Activated naive CD4-positive, alpha-beta T cell treated with anti-CD3 and anti-CD28 coated beads for 36 hours (primary cell): Measurements from ENCODE around the gene DYNLT5. TPM values are rescaled to one million over a fixed set of nuclear protein-coding genes. Genes with fewer than 3 reads are reported as not detected.
A peak's percentile ranks its signal among the peaks of the same experiment; 100 is the strongest.
"Not testable (repeated sequence)": the region's sequence is repeated elsewhere in the genome, so short reads cannot be mapped to it uniquely, and the experiment has no call there.

Experiments
- CTCF ChIA-PET: fragments of 350-600 bp; sonication (Branson Sonifier 250); formaldehyde crosslinking; loops from one replicate; lab custom pipeline; 2021; ENCODE audit warnings: antibody characterized with exemption; lab: Charles Lee
- DNase-seq: peaks from one replicate; pipeline ENCODE4 v3.0.0-alpha.2; 2020
- H3K27ac Mint-ChIP-seq: one replicate; pipeline ENCODE4 v1.8.0; 2021; ENCODE audit warnings: mild to moderate bottlenecking, mixed read lengths
- H3K27me3 Mint-ChIP-seq: one replicate; pipeline ENCODE4 v1.8.0; 2021; ENCODE audit warnings: low read depth, mixed read lengths
- H3K36me3 Mint-ChIP-seq: one replicate; pipeline ENCODE4 v1.8.0; 2021; ENCODE audit warnings: low read depth, mixed read lengths
- H3K4me1 Mint-ChIP-seq: one replicate; pipeline ENCODE4 v1.8.0; 2021; ENCODE audit warnings: low read depth, mixed read lengths
- H3K4me3 Mint-ChIP-seq: one replicate; pipeline ENCODE4 v1.8.0; 2021; ENCODE audit warnings: mild to moderate bottlenecking, moderate library complexity, mixed read lengths
- H3K9me3 Mint-ChIP-seq: one replicate; pipeline ENCODE4 v1.8.0; 2021; ENCODE audit warnings: mixed read lengths
- intact Hi-C: fragments of 100-400 bp; cut with micrococcal nuclease; formaldehyde crosslinking; loops from one replicate; pipeline ENCODE4 v1.15.1; 2023
- total RNA-seq, 2 experiments: library from RNA; stranded (reverse); gene quantifications; one replicate each; pipeline ENCODE4 v1.2.3, GENCODE V29; 2021

The DYNLT5 gene, protein sequence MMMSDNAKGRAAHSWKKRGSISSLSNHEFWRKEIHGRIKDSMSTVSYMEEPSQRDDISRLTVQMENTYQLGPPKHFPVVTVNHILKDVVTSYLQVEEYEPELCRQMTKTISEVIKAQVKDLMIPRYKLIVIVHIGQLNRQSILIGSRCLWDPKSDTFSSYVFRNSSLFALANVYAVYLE
- not detected for total RNA-seq

GRCh38 chr1:66752000-66752592 is at the start of gene DYNLT5:
DYNLT5 (plus strand) TSS chr1:66752459; CDS start chr1:66754659, 2,200 bp downstream.
- peak; percentile 40 for DNase-seq
- no peaks in the 10 kb centered on the region for H3K9me3 Mint-ChIP-seq
- CTCF ChIA-PET: no interaction called here
- peaks cover 12% of the 10 kb centered on the region for H3K4me1 Mint-ChIP-seq
- H3K27ac Mint-ChIP-seq: no peak within 1 kb of the TSS
- intact Hi-C loops: no loop called here
- H3K36me3 Mint-ChIP-seq: no peaks in the 10 kb centered on the region
- H3K27me3 Mint-ChIP-seq: peaks cover 28% of the 10 kb centered on the region
- H3K4me3 Mint-ChIP-seq: peak within 1 kb of the TSS; percentile 68

- intact Hi-C loops: no loop called here
- H3K27me3 Mint-ChIP-seq: peaks cover 4% of the 10 kb centered on the region
- no peaks in the 10 kb centered on the region for H3K4me1 Mint-ChIP-seq
- H3K27ac Mint-ChIP-seq: no peak overlapping the region
- H3K4me3 Mint-ChIP-seq: no peak overlapping the region
- CTCF ChIA-PET: no interaction called here
- no peak for DNase-seq
- no peaks in the 10 kb centered on the region for H3K9me3 Mint-ChIP-seq
- no peaks in the 10 kb centered on the region for H3K36me3 Mint-ChIP-seq
Measured at GRCh38 chr1:66704177-66704875, 47.9 kb upstream of the DYNLT5 start.

GRCh38 chr1:66705110-66705509 is 47.1 kb upstream of the DYNLT5 start:
- Mint-ChIP-seq H3K27me3 (peaks cover 6% of the 10 kb centered on the region), H3K9me3 (no peaks in the 10 kb centered on the region)

GRCh38 chr1:66711420-66711819 is 40.8 kb upstream of the DYNLT5 start:
- intact Hi-C loops: no loop called here
- Mint-ChIP-seq H3K4me1 (no peaks in the 10 kb centered on the region), H3K36me3 (no peaks in the 10 kb centered on the region), H3K27me3 (peaks cover 4% of the 10 kb centered on the region), H3K9me3 (no peaks in the 10 kb centered on the region), H3K27ac (no peak overlapping the region), H3K4me3 (no peak overlapping the region)
- CTCF ChIA-PET: interaction anchor here (0.9 kb wide), 1 partner anchor 14 kb away, joined by 3 read pairs; no protein-coding TSS in a partner anchor
- no peak for DNase-seq

More at GRCh38 chr1:66705110-66705509, 47.1 kb upstream of the DYNLT5 start:
- Mint-ChIP-seq H3K4me1 (no peaks in the 10 kb centered on the region), H3K36me3 (no peaks in the 10 kb centered on the region), H3K27ac (no peak overlapping the region), H3K4me3 (no peak overlapping the region)
- DNase-seq: no peak
- CTCF ChIA-PET: no interaction called here
- intact Hi-C loops: no loop called here

- CTCF ChIA-PET: no interaction called here
- intact Hi-C loops: no loop called here
- no peaks in the 10 kb centered on the region for H3K9me3 Mint-ChIP-seq
- peaks cover 4% of the 10 kb centered on the region for H3K27me3 Mint-ChIP-seq
- H3K27ac Mint-ChIP-seq: no peak overlapping the region
- H3K4me3 Mint-ChIP-seq: no peak overlapping the region
- no peaks in the 10 kb centered on the region for H3K4me1 Mint-ChIP-seq
- no peaks in the 10 kb centered on the region for H3K36me3 Mint-ChIP-seq
- no peak for DNase-seq
Measured at GRCh38 chr1:66712839-66713238, 39.4 kb upstream of the DYNLT5 start.

- intact Hi-C loops: no loop called here
- Mint-ChIP-seq H3K27me3 (peaks cover 4% of the 10 kb centered on the region), H3K4me3 (no peak overlapping the region), H3K36me3 (no peaks in the 10 kb centered on the region), H3K4me1 (peaks cover 8% of the 10 kb centered on the region), H3K27ac (no peak overlapping the region), H3K9me3 (no peaks in the 10 kb centered on the region)
- CTCF ChIA-PET: no interaction called here
- no peak for DNase-seq
Measured at GRCh38 chr1:66723985-66724384, 28.3 kb upstream of the DYNLT5 start.

DNA sequence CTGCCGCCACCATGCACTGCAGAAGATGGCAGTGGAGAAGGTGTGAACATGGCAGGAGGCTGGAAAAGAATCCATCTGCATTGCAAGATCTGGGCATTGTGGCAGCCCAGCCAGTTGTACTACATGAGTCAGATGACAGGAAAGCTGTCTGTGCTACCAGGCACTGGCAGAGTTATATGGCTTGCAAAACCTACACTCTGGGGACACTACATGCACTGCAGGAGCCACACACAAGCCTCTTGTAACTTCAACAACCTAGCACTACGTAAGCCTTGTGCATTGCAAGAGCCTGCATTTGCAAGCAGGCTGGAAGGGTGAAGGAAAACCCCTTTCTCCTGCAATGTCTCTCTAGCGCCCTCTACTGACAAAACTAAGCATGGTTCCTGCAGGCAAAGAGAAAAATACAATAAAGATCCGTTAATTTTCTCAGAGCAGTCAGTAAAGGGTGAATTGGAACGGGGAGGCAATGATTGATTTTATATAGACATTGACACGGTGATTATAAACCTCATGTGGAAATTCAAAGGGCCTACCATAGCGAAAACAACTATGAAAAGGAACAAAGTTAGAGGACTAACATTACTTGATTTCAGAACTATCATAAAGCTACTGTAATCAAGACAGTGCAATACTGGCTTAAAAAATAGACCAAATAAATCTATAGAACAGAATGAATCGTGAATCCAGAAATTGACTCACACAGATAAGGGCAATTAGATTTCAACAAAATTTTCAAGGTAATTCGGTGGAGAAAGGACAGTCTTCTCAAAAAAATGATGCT is 26.2 kb upstream of the DYNLT5 start:
- H3K4me3 Mint-ChIP-seq: no peak overlapping the region
- H3K9me3 Mint-ChIP-seq: no peaks in the 10 kb centered on the region
- intact Hi-C loops: loop anchor here (1.0 to 5.0 kb wide), 9 partner anchors 119 to 1659 kb away; no protein-coding TSS in a partner anchor
- H3K27me3 Mint-ChIP-seq: peaks cover 4% of the 10 kb centered on the region
- H3K27ac Mint-ChIP-seq: no peak overlapping the region
- peaks cover 14% of the 10 kb centered on the region for H3K4me1 Mint-ChIP-seq
- no peaks in the 10 kb centered on the region for H3K36me3 Mint-ChIP-seq
- CTCF ChIA-PET: interaction anchor here (0.6 to 3.7 kb wide), 16 partner anchors 9 to 485 kb away, joined by 3 to 22 read pairs (median 5); no protein-coding TSS in a partner anchor
- peak; percentile 78 for DNase-seq

DNA sequence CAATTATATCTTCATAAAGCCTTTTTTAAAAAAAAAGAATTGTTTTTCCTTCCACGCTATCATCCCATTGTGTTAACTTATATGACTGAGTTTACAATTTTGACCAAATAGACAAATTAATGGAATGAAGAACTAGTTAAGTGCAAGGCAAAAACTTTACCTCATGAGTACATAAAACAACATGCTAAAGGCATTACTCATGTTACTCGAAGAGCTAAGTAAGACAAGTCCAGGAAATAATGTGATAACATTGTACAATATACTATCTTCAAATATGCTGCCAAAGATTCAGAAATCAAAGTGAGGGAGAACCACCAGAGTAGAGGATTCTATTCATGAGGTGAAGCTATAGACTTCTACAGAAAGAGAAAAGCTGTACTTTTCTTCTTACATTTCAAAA is 24.2 kb upstream of the DYNLT5 start:
- H3K4me1 Mint-ChIP-seq: peaks cover 24% of the 10 kb centered on the region
- H3K27ac Mint-ChIP-seq: no peak overlapping the region
- H3K9me3 Mint-ChIP-seq: no peaks in the 10 kb centered on the region
- intact Hi-C loops: loop anchor here (5.0 kb wide), 3 partner anchors 356 to 1661 kb away; no protein-coding TSS in a partner anchor
- no peak overlapping the region for H3K4me3 Mint-ChIP-seq
- H3K36me3 Mint-ChIP-seq: no peaks in the 10 kb centered on the region
- DNase-seq: no peak
- no peaks in the 10 kb centered on the region for H3K27me3 Mint-ChIP-seq
- CTCF ChIA-PET: interaction anchor here (0.7 to 3.7 kb wide), 2 partner anchors 11 to 35 kb away, joined by 4 to 22 read pairs; no protein-coding TSS in a partner anchor

- H3K27me3 Mint-ChIP-seq, DNase-seq, H3K9me3 Mint-ChIP-seq, H3K27ac Mint-ChIP-seq, H3K36me3 Mint-ChIP-seq, H3K4me3 Mint-ChIP-seq: not testable (repeated sequence)
- CTCF ChIA-PET: interaction anchor here (0.7 kb wide), 1 partner anchor 36 kb away, joined by 4 read pairs; no protein-coding TSS in a partner anchor
- H3K4me1 Mint-ChIP-seq: peaks cover 26% of the 10 kb centered on the region
- intact Hi-C loops: loop anchor here (1.0 to 5.0 kb wide), 4 partner anchors 197 to 1661 kb away; no protein-coding TSS in a partner anchor
Measured at GRCh38 chr1:66728716-66729115, 23.5 kb upstream of the DYNLT5 start.

GRCh38 chr1:66729119-66729518 is 23.1 kb upstream of the DYNLT5 start:
- H3K36me3 Mint-ChIP-seq: no peaks in the 10 kb centered on the region
- H3K27me3 Mint-ChIP-seq: no peaks in the 10 kb centered on the region
- H3K27ac Mint-ChIP-seq: peak overlapping the region; percentile 57
- CTCF ChIA-PET: no interaction called here
- H3K4me1 Mint-ChIP-seq: peaks cover 26% of the 10 kb centered on the region
- peak; percentile 69 for DNase-seq
- H3K4me3 Mint-ChIP-seq: no peak overlapping the region
- no peaks in the 10 kb centered on the region for H3K9me3 Mint-ChIP-seq
- intact Hi-C loops: loop anchor here (1.0 to 5.0 kb wide), 4 partner anchors 196 to 1662 kb away; no protein-coding TSS in a partner anchor

DNA sequence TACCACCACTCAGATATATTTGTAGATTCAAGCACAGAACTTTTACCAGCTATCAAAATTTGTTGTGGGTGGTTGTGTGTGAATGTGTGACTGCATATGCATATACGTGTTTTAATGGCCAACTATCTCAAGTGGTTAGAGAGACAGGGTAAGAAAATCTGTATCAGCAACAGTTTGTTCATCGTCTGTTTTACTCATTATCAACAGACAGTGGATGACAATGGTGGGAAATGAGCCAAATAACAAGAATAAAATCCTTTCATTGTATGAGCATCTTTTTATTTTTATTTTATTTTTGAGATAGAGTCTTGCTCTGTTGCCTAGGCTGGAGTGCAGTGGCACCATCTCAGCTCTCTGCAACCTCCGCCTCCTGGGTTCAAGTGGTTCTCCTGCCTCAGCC is 22.7 kb upstream of the DYNLT5 start:
- Mint-ChIP-seq H3K4me3 (no peak overlapping the region), H3K9me3 (no peaks in the 10 kb centered on the region), H3K36me3 (no peaks in the 10 kb centered on the region), H3K4me1 (peaks cover 26% of the 10 kb centered on the region), H3K27me3 (no peaks in the 10 kb centered on the region), H3K27ac (peak overlapping the region; percentile 57)
- CTCF ChIA-PET: no interaction called here
- no peak for DNase-seq
- intact Hi-C loops: loop anchor here (1.0 to 5.0 kb wide), 4 partner anchors 196 to 1662 kb away; no protein-coding TSS in a partner anchor

DNA sequence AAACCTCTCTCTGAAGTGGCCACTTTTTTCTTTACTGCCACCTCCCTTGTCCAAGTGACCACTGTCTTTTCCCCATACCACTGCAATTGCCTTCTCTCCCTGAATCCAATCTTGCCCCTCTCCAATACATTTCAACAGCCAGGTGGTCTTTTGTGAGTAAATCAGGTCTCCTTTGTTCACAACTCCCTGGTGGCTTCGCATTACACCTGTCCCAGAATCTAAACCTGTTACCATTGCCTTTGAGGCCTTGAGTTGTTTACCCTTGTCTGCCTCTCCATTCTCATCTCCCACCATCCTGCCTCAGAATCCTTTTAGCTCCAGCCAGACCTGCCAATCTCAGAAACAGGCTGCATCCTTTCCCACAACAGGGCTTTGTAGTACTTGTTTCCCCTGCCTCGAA is 21.8 kb upstream of the DYNLT5 start:
- intact Hi-C loops: no loop called here
- CTCF ChIA-PET: no interaction called here
- H3K27ac Mint-ChIP-seq: no peak overlapping the region

More for the DNA sequence above, 21.8 kb upstream of the DYNLT5 start:
- no peak for DNase-seq
- Mint-ChIP-seq H3K27me3 (no peaks in the 10 kb centered on the region), H3K9me3 (no peaks in the 10 kb centered on the region), H3K4me1 (peaks cover 26% of the 10 kb centered on the region), H3K36me3 (no peaks in the 10 kb centered on the region), H3K4me3 (no peak overlapping the region)
